ENCODE measurements around the gene TRIM33.
A peak's percentile ranks its signal among the peaks of the same experiment; 100 is the strongest.

TRIM33 gene

DNA sequence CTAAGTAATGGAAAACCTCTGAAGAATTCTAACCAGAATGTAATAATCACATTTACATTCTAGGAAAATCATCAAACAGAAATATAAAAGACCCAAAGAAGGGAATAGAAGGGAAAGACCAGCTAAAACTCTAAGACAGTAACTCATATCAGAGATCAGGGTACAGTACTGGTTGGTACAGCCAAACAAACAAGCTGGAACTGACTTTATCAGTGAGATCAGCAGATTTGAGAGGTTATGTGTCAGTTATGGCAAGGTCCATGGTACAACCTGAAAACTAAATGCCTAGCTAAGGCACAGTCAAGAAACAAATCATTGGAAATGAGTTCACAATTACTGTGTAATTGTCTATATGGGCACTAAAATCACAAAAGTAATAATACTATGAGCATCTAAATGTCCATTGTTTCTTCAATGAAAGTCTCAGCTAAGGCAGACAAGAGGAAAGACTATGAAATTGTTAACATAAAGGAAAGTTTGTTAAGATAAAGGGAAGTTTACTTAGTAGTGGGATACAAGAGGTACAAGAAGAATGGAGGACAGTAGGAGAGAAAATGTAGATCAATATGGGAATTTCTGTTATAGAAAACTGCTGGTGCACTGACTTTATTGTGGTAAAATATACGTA lies 75.8 kb downstream of the TRIM33 start:
- Histone ChIP-seq H3K9me3 (ENCODE audit: control insufficient read depth, insufficient read depth, low read length) (no peaks in the 10 kb centered on the region), H3F3A (ENCODE audit: control insufficient read depth, insufficient read depth) (no peaks in the 10 kb centered on the region), H3K4me3 (ENCODE audit: low read length) (no peak overlapping the region), H3K9me2 (replicated peaks; ENCODE audit: control insufficient read depth, low read length) (no peaks in the 10 kb centered on the region), H3K27ac (ENCODE audit: low read depth, low read length) (no peak overlapping the region), H3K4me1 (ENCODE audit: control insufficient read depth, low read length) (peaks cover 17% of the 10 kb centered on the region), H4K20me1 (ENCODE audit: control insufficient read depth, insufficient read depth, low read depth, low read length) (0 out of 2 replicates have a peak, but pooled peaks cover 3% of the 10 kb centered on the region), H3K36me3 (ENCODE audit: control insufficient read depth, low read length) (peaks cover 26% of the 10 kb centered on the region), H3K4me2 (ENCODE audit: low read length) (no peak overlapping the region), H3K79me2 (ENCODE audit: control insufficient read depth, low read length) (peaks cover 15% of the 10 kb centered on the region), H3K27me3 (ENCODE audit: control insufficient read depth, low read length) (no peaks in the 10 kb centered on the region)
- TF ChIP-seq EZH2phosphoT487 (IDR thresholded peaks at IDR 0.05; ENCODE audit: borderline replicate concordance, low read length): no peak
- TF ChIP-seq, protein P1, sequence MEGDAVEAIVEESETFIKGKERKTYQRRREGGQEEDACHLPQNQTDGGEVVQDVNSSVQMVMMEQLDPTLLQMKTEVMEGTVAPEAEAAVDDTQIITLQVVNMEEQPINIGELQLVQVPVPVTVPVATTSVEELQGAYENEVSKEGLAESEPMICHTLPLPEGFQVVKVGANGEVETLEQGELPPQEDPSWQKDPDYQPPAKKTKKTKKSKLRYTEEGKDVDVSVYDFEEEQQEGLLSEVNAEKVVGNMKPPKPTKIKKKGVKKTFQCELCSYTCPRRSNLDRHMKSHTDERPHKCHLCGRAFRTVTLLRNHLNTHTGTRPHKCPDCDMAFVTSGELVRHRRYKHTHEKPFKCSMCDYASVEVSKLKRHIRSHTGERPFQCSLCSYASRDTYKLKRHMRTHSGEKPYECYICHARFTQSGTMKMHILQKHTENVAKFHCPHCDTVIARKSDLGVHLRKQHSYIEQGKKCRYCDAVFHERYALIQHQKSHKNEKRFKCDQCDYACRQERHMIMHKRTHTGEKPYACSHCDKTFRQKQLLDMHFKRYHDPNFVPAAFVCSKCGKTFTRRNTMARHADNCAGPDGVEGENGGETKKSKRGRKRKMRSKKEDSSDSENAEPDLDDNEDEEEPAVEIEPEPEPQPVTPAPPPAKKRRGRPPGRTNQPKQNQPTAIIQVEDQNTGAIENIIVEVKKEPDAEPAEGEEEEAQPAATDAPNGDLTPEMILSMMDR (IDR thresholded peaks at IDR 0.05; ENCODE audit: low read depth, low read length, poor library complexity, severe bottlenecking): no peak

DNA sequence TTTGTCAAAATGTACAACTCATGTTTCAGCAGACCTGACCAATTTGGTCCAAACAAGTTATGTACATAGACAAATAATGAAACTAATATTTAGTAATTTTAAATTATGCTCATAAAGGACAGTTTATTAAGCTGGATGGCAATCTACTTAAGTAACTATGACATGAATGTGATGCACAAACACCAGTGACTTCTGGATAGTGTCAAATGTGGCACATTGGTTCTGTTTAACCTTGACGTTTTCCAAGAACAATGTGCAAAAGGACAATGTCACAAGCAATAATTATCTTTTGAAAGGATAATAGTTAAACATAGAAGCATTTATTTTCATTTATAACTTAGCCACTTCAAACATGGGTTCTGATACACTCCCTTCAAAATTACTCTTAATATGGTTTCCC lies 80.0 kb downstream of the TRIM33 start:
- no peak overlapping the region for H3K27ac ChIP-seq (ENCODE audit: low read depth, low read length)

GRCh38 chr1:114428083-114428754 lies 82.8 kb downstream of the TRIM33 start:
- TF ChIP-seq EZH2phosphoT487 (IDR thresholded peaks at IDR 0.05; ENCODE audit: borderline replicate concordance, low read length): no peak
- TF ChIP-seq, protein P1 (IDR thresholded peaks at IDR 0.05; ENCODE audit: low read depth, low read length, poor library complexity, severe bottlenecking): peak; percentile 21
- Histone ChIP-seq H3K9me3 (ENCODE audit: control insufficient read depth, insufficient read depth, low read length) (no peaks in the 10 kb centered on the region), H3F3A (ENCODE audit: control insufficient read depth, insufficient read depth) (peaks cover 4% of the 10 kb centered on the region; the same call in 1 of the 2 replicates), H4K20me1 (ENCODE audit: control insufficient read depth, insufficient read depth, low read depth, low read length) (no peaks in the 10 kb centered on the region), H3K4me2 (ENCODE audit: low read length) (no peak overlapping the region), H3K79me2 (ENCODE audit: control insufficient read depth, low read length) (no peaks in the 10 kb centered on the region), H3K4me1 (ENCODE audit: control insufficient read depth, low read length) (peaks cover 18% of the 10 kb centered on the region), H3K9me2 (replicated peaks; ENCODE audit: control insufficient read depth, low read length) (no peaks in the 10 kb centered on the region), H3K4me3 (ENCODE audit: low read length) (no peak overlapping the region), H3K27ac (ENCODE audit: low read depth, low read length) (no peak overlapping the region), H3K27me3 (ENCODE audit: control insufficient read depth, low read length) (no peaks in the 10 kb centered on the region), H3K36me3 (ENCODE audit: control insufficient read depth, low read length) (peaks cover 71% of the 10 kb centered on the region)

More for the DNA sequence above, 80.0 kb downstream of the TRIM33 start:
- H3K4me2 ChIP-seq (ENCODE audit: low read length): peak overlapping the region; percentile 29
- H3K4me3 ChIP-seq (ENCODE audit: low read length): no peak overlapping the region
- H4K20me1 ChIP-seq (ENCODE audit: control insufficient read depth, insufficient read depth, low read depth, low read length): no peaks in the 10 kb centered on the region
- TF ChIP-seq EZH2phosphoT487 (IDR thresholded peaks at IDR 0.05; ENCODE audit: borderline replicate concordance, low read length): no peak
- H3F3A ChIP-seq (ENCODE audit: control insufficient read depth, insufficient read depth): peaks cover 4% of the 10 kb centered on the region; the same call in 1 of the 2 replicates
- H3K4me1 ChIP-seq (ENCODE audit: control insufficient read depth, low read length): peaks cover 18% of the 10 kb centered on the region
- H3K36me3 ChIP-seq (ENCODE audit: control insufficient read depth, low read length): peaks cover 51% of the 10 kb centered on the region
- peaks cover 9% of the 10 kb centered on the region; the same call in 1 of the 2 replicates for H3K79me2 ChIP-seq (ENCODE audit: control insufficient read depth, low read length)
- no peaks in the 10 kb centered on the region for H3K27me3 ChIP-seq (ENCODE audit: control insufficient read depth, low read length)
- H3K9me2 ChIP-seq (replicated peaks; ENCODE audit: control insufficient read depth, low read length): no peaks in the 10 kb centered on the region
- no peaks in the 10 kb centered on the region for H3K9me3 ChIP-seq (ENCODE audit: control insufficient read depth, insufficient read depth, low read length)

GRCh38 chr1:114427612-114428011 lies 83.4 kb downstream of the TRIM33 start:
- no peaks in the 10 kb centered on the region for H3K9me2 ChIP-seq (replicated peaks; ENCODE audit: control insufficient read depth, low read length)
- H3K79me2 ChIP-seq (ENCODE audit: control insufficient read depth, low read length): no peaks in the 10 kb centered on the region
- no peaks in the 10 kb centered on the region for H3K27me3 ChIP-seq (ENCODE audit: control insufficient read depth, low read length)
- H3K36me3 ChIP-seq (ENCODE audit: control insufficient read depth, low read length): peaks cover 69% of the 10 kb centered on the region
- H3K4me2 ChIP-seq (ENCODE audit: low read length): no peak overlapping the region
- H3F3A ChIP-seq (ENCODE audit: control insufficient read depth, insufficient read depth): peaks cover 4% of the 10 kb centered on the region; the same call in 1 of the 2 replicates
- no peaks in the 10 kb centered on the region for H3K9me3 ChIP-seq (ENCODE audit: control insufficient read depth, insufficient read depth, low read length)
- TF ChIP-seq, protein P1 (IDR thresholded peaks at IDR 0.05; ENCODE audit: low read depth, low read length, poor library complexity, severe bottlenecking): no peak
- TF ChIP-seq EZH2phosphoT487 (IDR thresholded peaks at IDR 0.05; ENCODE audit: borderline replicate concordance, low read length): no peak
- no peak overlapping the region for H3K4me3 ChIP-seq (ENCODE audit: low read length)
- peaks cover 18% of the 10 kb centered on the region for H3K4me1 ChIP-seq (ENCODE audit: control insufficient read depth, low read length)
- no peaks in the 10 kb centered on the region for H4K20me1 ChIP-seq (ENCODE audit: control insufficient read depth, insufficient read depth, low read depth, low read length)
- no peak overlapping the region for H3K27ac ChIP-seq (ENCODE audit: low read depth, low read length)

Data from DOHH2 (cell line).